ENCODE measurements around the gene MRPL14.
"Not testable (repeated sequence)": the region's sequence is repeated elsewhere in the genome, so short reads cannot be mapped to it uniquely, and the experiment has no call there.

The MRPL14 gene

GRCh38 chr6:44150317-44150917 lies 23.2 kb upstream of the MRPL14 start:
- no peak for DNase-seq (ENCODE audit: low read depth, low spot score)

GRCh38 chr6:44149369-44150012 lies 22.2 kb upstream of the MRPL14 start:
- no peak for DNase-seq (ENCODE audit: low read depth, low spot score)

GRCh38 chr6:44148306-44148705 lies 21.1 kb upstream of the MRPL14 start:
- DNase-seq (ENCODE audit: low read depth, low spot score), result no peak

- no peak for DNase-seq (ENCODE audit: low read depth, low spot score)
Measured at GRCh38 chr6:44147256-44147655, 20.0 kb upstream of the MRPL14 start.

- DNase-seq (ENCODE audit: low read depth, low spot score), result no peak
Measured at GRCh38 chr6:44146685-44147084, 19.4 kb upstream of the MRPL14 start.

- DNase-seq (ENCODE audit: low read depth, low spot score), result no peak
Measured at GRCh38 chr6:44145839-44146238, 18.6 kb upstream of the MRPL14 start.

- DNase-seq (ENCODE audit: low read depth, low spot score), result not testable (repeated sequence)
Measured at GRCh38 chr6:44144536-44144935, 17.3 kb upstream of the MRPL14 start.

GRCh38 chr6:44143731-44144130 lies 16.5 kb upstream of the MRPL14 start:
- DNase-seq (ENCODE audit: low read depth, low spot score), result no peak

- DNase-seq (ENCODE audit: low read depth, low spot score), result no peak
Measured at GRCh38 chr6:44142835-44143234, 15.6 kb upstream of the MRPL14 start.

GRCh38 chr6:44139351-44139743 lies 12.1 kb upstream of the MRPL14 start:
- no peak for DNase-seq (ENCODE audit: low read depth, low spot score)

GRCh38 chr6:44138717-44139350 lies 11.6 kb upstream of the MRPL14 start:
- peak; percentile 44 for DNase-seq (ENCODE audit: low read depth, low spot score)

- no peak for DNase-seq (ENCODE audit: low read depth, low spot score)
Measured at GRCh38 chr6:44135875-44136274, 8.6 kb upstream of the MRPL14 start.

- DNase-seq (ENCODE audit: low read depth, low spot score), result no peak
Measured at GRCh38 chr6:44135173-44135758, 8.0 kb upstream of the MRPL14 start.

- peak; percentile 52 for DNase-seq (ENCODE audit: low read depth, low spot score)
Measured at GRCh38 chr6:44133981-44134711, 6.9 kb upstream of the MRPL14 start.

GRCh38 chr6:44133003-44133931 lies 6.0 kb upstream of the MRPL14 start:
- peak; percentile 62 for DNase-seq (ENCODE audit: low read depth, low spot score)

GRCh38 chr6:44132476-44132875 lies 5.2 kb upstream of the MRPL14 start:
- no peak for DNase-seq (ENCODE audit: low read depth, low spot score)

- no peak for DNase-seq (ENCODE audit: low read depth, low spot score)
Measured at GRCh38 chr6:44131892-44132291, 4.6 kb upstream of the MRPL14 start.

- no peak for DNase-seq (ENCODE audit: low read depth, low spot score)
Measured at GRCh38 chr6:44129841-44130322, 2.6 kb upstream of the MRPL14 start.

- DNase-seq (ENCODE audit: low read depth, low spot score), result peak; percentile 49
Measured at GRCh38 chr6:44128020-44128917, 1.0 kb upstream of the MRPL14 start.
